GM18873 (cell line): Measurements from ENCODE around the gene TAC3.
"Not testable (repeated sequence)": the region's sequence is repeated elsewhere in the genome, so short reads cannot be mapped to it uniquely, and the experiment has no call there.

Experiments used
- ATAC-seq: cut with Tn5 transposase; IDR thresholded peaks from one replicate; pipeline ENCODE4 v1.9.1; 2021; ENCODE audit warnings: mild to moderate bottlenecking, moderate library complexity, moderate number of reproducible peaks; ENCODE audit not compliant: unreplicated experiment, low FRiP score

The TAC3 gene

GRCh38 chr12:57016348-57016747 lies at the start of gene TAC3:
Gene TAC3, minus strand, starts transcription at chr12:57016529. Its CDS starts 732 bp downstream, at chr12:57015797.
- ATAC-seq = no peak

GRCh38 chr12:57063991-57064685 lies 47.8 kb upstream of the TAC3 start:
- ATAC-seq = no peak

GRCh38 chr12:57058454-57058853 lies 42.1 kb upstream of the TAC3 start:
- no peak for ATAC-seq

- ATAC-seq = no peak
Observed at GRCh38 chr12:57057067-57057751, 40.9 kb upstream of the TAC3 start.

GRCh38 chr12:57055824-57056223 lies 39.5 kb upstream of the TAC3 start:
- ATAC-seq = no peak

GRCh38 chr12:57053901-57054300 lies 37.6 kb upstream of the TAC3 start:
- ATAC-seq = not testable (repeated sequence)

GRCh38 chr12:57053146-57053545 lies 36.8 kb upstream of the TAC3 start:
- not testable (repeated sequence) for ATAC-seq

GRCh38 chr12:57051011-57051410 lies 34.7 kb upstream of the TAC3 start:
- ATAC-seq = no peak

- no peak for ATAC-seq
Observed at GRCh38 chr12:57049890-57050289, 33.6 kb upstream of the TAC3 start, which contains the start of gene MYO1A. Gene MYO1A, minus strand, starts transcription at chr12:57050129. Its CDS starts 1,806 bp downstream, at chr12:57048323.

- no peak for ATAC-seq
Observed at GRCh38 chr12:57049119-57049446, 32.8 kb upstream of the TAC3 start.

- no peak for ATAC-seq
Observed at GRCh38 chr12:57048423-57049118, 32.2 kb upstream of the TAC3 start.

GRCh38 chr12:57047981-57048380 lies 31.7 kb upstream of the TAC3 start:
- no peak for ATAC-seq

GRCh38 chr12:57046947-57047890 lies 30.9 kb upstream of the TAC3 start:
- no peak for ATAC-seq

GRCh38 chr12:57046086-57046791 lies 29.9 kb upstream of the TAC3 start:
- ATAC-seq = no peak

GRCh38 chr12:57044889-57045288 lies 28.6 kb upstream of the TAC3 start:
- ATAC-seq = no peak

GRCh38 chr12:57044468-57044867 lies 28.1 kb upstream of the TAC3 start:
- ATAC-seq = no peak

- no peak for ATAC-seq
Observed at GRCh38 chr12:57042695-57043094, 26.4 kb upstream of the TAC3 start.

- no peak for ATAC-seq
Observed at GRCh38 chr12:57040750-57041149, 24.4 kb upstream of the TAC3 start.

GRCh38 chr12:57040211-57040610 lies 23.9 kb upstream of the TAC3 start:
- no peak for ATAC-seq
